Measurements from ENCODE around the gene PDK2.

DNA sequence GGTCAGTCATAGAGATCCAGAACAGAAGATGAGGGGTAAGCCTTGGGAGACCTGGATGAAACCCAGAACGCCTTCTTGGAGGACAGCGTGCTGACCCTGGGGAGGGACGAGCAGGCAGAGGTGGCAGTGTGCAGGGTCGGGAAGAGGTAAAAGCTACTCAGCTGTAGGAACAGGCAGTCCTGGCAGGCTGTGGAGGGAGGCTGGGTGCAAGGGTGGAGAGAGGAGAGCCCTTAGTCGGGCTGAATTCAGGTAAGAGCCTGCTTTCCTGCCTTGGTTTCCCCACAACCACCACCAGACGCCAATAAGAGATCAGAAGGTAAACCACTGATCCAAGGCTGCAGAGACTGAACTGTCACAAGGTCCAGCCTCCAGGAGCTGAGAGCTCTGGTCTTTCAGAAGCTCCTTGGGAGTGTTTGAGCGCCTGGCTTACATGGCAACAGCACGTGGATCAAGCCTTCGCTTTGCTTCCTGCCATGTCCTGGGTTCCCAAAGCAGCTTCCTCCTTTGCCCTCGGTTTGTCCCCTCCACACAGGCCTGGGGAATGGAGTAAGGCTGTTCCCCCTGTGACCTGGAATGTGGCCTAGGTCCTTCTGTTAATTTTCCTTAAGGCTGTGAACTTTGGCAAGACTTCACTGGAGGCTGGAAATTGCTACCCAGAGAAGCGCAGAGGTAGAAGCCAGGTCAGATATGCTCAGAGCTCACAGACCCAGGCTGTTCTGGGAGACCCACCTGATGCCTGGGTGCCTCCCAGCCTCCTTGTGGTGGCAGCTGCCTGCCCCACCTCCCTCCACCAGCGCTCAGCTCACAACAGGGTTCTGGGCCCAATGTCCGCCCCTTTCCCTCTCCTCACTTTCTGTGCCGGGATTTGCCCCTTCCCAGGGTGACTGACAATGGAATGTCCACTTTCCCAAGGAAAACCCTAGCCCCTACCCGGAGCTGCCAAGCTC, 3.9 kb upstream of the PDK2 start:
- TF ChIP-seq, protein P1, sequence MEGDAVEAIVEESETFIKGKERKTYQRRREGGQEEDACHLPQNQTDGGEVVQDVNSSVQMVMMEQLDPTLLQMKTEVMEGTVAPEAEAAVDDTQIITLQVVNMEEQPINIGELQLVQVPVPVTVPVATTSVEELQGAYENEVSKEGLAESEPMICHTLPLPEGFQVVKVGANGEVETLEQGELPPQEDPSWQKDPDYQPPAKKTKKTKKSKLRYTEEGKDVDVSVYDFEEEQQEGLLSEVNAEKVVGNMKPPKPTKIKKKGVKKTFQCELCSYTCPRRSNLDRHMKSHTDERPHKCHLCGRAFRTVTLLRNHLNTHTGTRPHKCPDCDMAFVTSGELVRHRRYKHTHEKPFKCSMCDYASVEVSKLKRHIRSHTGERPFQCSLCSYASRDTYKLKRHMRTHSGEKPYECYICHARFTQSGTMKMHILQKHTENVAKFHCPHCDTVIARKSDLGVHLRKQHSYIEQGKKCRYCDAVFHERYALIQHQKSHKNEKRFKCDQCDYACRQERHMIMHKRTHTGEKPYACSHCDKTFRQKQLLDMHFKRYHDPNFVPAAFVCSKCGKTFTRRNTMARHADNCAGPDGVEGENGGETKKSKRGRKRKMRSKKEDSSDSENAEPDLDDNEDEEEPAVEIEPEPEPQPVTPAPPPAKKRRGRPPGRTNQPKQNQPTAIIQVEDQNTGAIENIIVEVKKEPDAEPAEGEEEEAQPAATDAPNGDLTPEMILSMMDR (IDR thresholded peaks at IDR 0.05) = no peak
- TF ChIP-seq POLR2A (IDR thresholded peaks at IDR 0.05) = no peak
- no peak for TF ChIP-seq POLR2AphosphoS5 (IDR thresholded peaks at IDR 0.05)
- TF ChIP-seq EP300 (IDR thresholded peaks at IDR 0.05) = no peak
